SK-N-SH (cell line): ENCODE results near the gene ZDHHC18. TPM values are rescaled to one million over a fixed set of nuclear protein-coding genes. Genes with fewer than 3 reads are reported as not detected.

Source experiments
- CTCF ChIA-PET: fragments of 300-600, 350-600 bp; formaldehyde crosslinking; extraction: SDS; loops from one replicate; lab custom pipeline; 2021; lab: Yijun Ruan, JAX
- POLR2A ChIA-PET: fragments of 350-600 bp; sonication (Branson Sonifier 250); formaldehyde crosslinking; extraction: SDS; loops from one replicate; lab custom pipeline; 2020; ENCODE audit warnings: antibody characterized with exemption, inconsistent platforms; lab: Yijun Ruan, JAX
- DNase-seq: peaks from one replicate; pipeline ENCODE4 v3.0.0; 2012
- H2AFZ ChIP-seq: fragments of 200-600 bp; sonication (generic); 2 replicates; pipeline ENCODE4 v1.8.1; 2016; ENCODE audit warnings: antibody characterized with exemption, mild to moderate bottlenecking, low read depth
- H3F3A ChIP-seq: fragments of 200-600 bp; sonication (generic); replicated peaks from 2 replicates; pipeline ENCODE3; 2016; ENCODE audit warnings: antibody characterized with exemption, mild to moderate bottlenecking; ENCODE audit not compliant: insufficient read depth
- H3K27ac ChIP-seq, 2 experiments: fragments of 200-500 bp in 1 of 2; fragments of 200-600 bp in 1 of 2; sonication (Bioruptor generic) in 1 of 2; sonication (generic), shearing (Covaris generic) in 1 of 2; 2 replicates each; pipeline versions ENCODE4 v1.5.1 to v1.6.1; 2014 to 2016; ENCODE audit warnings: low read depth in 2 of 2, inconsistent platforms in 1 of 2, low read length in 1 of 2, mild to moderate bottlenecking in 1 of 2, mixed read lengths in 1 of 2
- H3K27me3 ChIP-seq: fragments of 200-600 bp; sonication (generic), shearing (Covaris generic); 2 replicates; pipeline ENCODE4 v1.6.1; 2016; ENCODE audit warnings: mixed run types; ENCODE audit not compliant: insufficient read depth
- H3K36me3 ChIP-seq, 2 experiments: fragments of 200-500 bp in 1 of 2; fragments of 200-600 bp in 1 of 2; sonication (Bioruptor generic) in 1 of 2; sonication (generic) in 1 of 2; replicated peaks in 1 of 2; 2 replicates each; pipeline versions ENCODE3 to v1.5.1; 2014 to 2016; ENCODE audit warnings: low read length in 1 of 2, mild to moderate bottlenecking in 1 of 2; ENCODE audit not compliant: insufficient read depth in 2 of 2, control insufficient read depth in 1 of 2
- H3K4me1 ChIP-seq, 2 experiments: fragments of 200-500 bp in 1 of 2; fragments of 200-600 bp in 1 of 2; sonication (Bioruptor generic) in 1 of 2; sonication (generic), shearing (Covaris generic) in 1 of 2; 2 replicates each; pipeline versions ENCODE4 v1.5.1 to v1.6.1; 2014 to 2016; ENCODE audit warnings: low read depth in 1 of 2, low read length in 1 of 2, mixed run types in 1 of 2; ENCODE audit not compliant: insufficient read depth in 2 of 2, control insufficient read depth in 1 of 2
- H3K4me2 ChIP-seq: fragments of 200-600 bp; sonication (generic), shearing (Covaris generic); 2 replicates; pipeline ENCODE4 v1.6.1; 2017; ENCODE audit warnings: mixed run types
- H3K4me3 ChIP-seq, 2 experiments: fragments of 200-500 bp in 1 of 2; fragments of 200-600 bp in 1 of 2; sonication (Bioruptor generic) in 1 of 2; sonication (generic), shearing (Covaris generic) in 1 of 2; 2 replicates each; pipeline versions ENCODE4 v1.5.1 to v1.8.1; 2014 to 2016; ENCODE audit warnings: low read depth in 2 of 2, inconsistent platforms in 1 of 2, low read length in 1 of 2, mild to moderate bottlenecking in 1 of 2, mixed read lengths in 1 of 2, moderate library complexity in 1 of 2
- H3K79me2 ChIP-seq: fragments of 200-600 bp; sonication (generic); 2 replicates; pipeline ENCODE4 v1.8.1; 2017; ENCODE audit warnings: mild to moderate bottlenecking; ENCODE audit not compliant: insufficient read depth
- H3K9ac ChIP-seq: fragments of 200-600 bp; sonication (generic); 2 replicates; pipeline ENCODE4 v1.6.1; 2017; ENCODE audit warnings: mixed run types
- H3K9me2 ChIP-seq: fragments of 200-600 bp; sonication (generic); 2 replicates; pipeline ENCODE4 v1.6.1; 2017; ENCODE audit warnings: mixed run types
- H3K9me3 ChIP-seq: fragments of 200-600 bp; sonication (generic); 2 replicates; pipeline ENCODE4 v1.6.1; 2017; ENCODE audit warnings: mixed run types, mild to moderate bottlenecking, moderate library complexity
- H4K20me1 ChIP-seq: fragments of 200-600 bp; sonication (generic); 2 replicates; pipeline ENCODE4 v1.6.1; 2017; ENCODE audit warnings: mild to moderate bottlenecking, mixed run types; ENCODE audit not compliant: insufficient read depth
- CTCF ChIP-seq: fragments of 200-600 bp; sonication (generic); IDR thresholded peaks from 2 replicates; pipeline ENCODE4 v1.6.1; 2017; ENCODE audit warnings: antibody characterized with exemption, mild to moderate bottlenecking, moderate library complexity
- EP300 ChIP-seq, 2 experiments: IDR thresholded peaks; 2 replicates each; pipeline versions ENCODE4 v1.4.0 to v1.6.1; 2012; ENCODE audit warnings: borderline replicate concordance in 1 of 2, low read depth in 1 of 2, low read length in 1 of 2
- EZH2phosphoT487 ChIP-seq: fragments of 200-600 bp; sonication (generic); IDR thresholded peaks from 2 replicates; pipeline ENCODE4 v1.6.1; 2017; ENCODE audit warnings: low read depth, mixed run types, mild to moderate bottlenecking, antibody characterized with exemption, moderate library complexity, borderline replicate concordance
- FOXM1 ChIP-seq: IDR thresholded peaks from 2 replicates; pipeline ENCODE4 v1.4.0; 2012; ENCODE audit warnings: low read depth, mild to moderate bottlenecking
- MAX ChIP-seq: IDR thresholded peaks from 2 replicates; pipeline ENCODE4 v1.4.0; 2012; ENCODE audit warnings: low read depth
- MEF2A ChIP-seq: IDR thresholded peaks from 2 replicates; pipeline ENCODE4 v1.4.0; 2012; ENCODE audit warnings: low read depth, borderline replicate concordance
- MXI1 ChIP-seq: IDR thresholded peaks from 2 replicates; pipeline ENCODE4 v1.6.1; 2012; ENCODE audit warnings: mild to moderate bottlenecking, low read depth, low read length, improper control_type of control experiment
- NRF1 ChIP-seq: IDR thresholded peaks from 2 replicates; pipeline ENCODE4 v1.6.1; 2012; ENCODE audit warnings: low read depth, mild to moderate bottlenecking, low read length
- PBX3 ChIP-seq: IDR thresholded peaks from 2 replicates; pipeline ENCODE4; 2012
- POLR2AphosphoS5 ChIP-seq: IDR thresholded peaks from 2 replicates; pipeline ENCODE4 v1.6.1; 2012; ENCODE audit warnings: low read depth, low read length
- RCOR1 ChIP-seq: fragments of 150-350 bp; IDR thresholded peaks from 2 replicates; pipeline ENCODE4 v1.6.1; 2017; ENCODE audit warnings: antibody characterized with exemption, low read length
- REST ChIP-seq: IDR thresholded peaks from 2 replicates; pipeline ENCODE4 v1.6.1; 2012; ENCODE audit warnings: mild to moderate bottlenecking, low read depth, low read length, moderate library complexity
- RFX5 ChIP-seq: IDR thresholded peaks from 2 replicates; pipeline ENCODE4 v1.6.1; 2012; ENCODE audit warnings: mild to moderate bottlenecking, improper control_type of control experiment, low read length
- RXRA ChIP-seq: IDR thresholded peaks from 2 replicates; pipeline ENCODE4 v1.4.0; 2012; ENCODE audit warnings: low read depth, mild to moderate bottlenecking, borderline replicate concordance
- SIN3A ChIP-seq: IDR thresholded peaks from 2 replicates; pipeline ENCODE4 v1.6.1; 2012; ENCODE audit warnings: low read depth, mild to moderate bottlenecking, low read length, moderate library complexity, borderline replicate concordance
- SMC3 ChIP-seq: IDR thresholded peaks from 2 replicates; pipeline ENCODE4 v1.6.1; 2012; ENCODE audit warnings: low read depth, low read length, improper control_type of control experiment
- USF1 ChIP-seq: IDR thresholded peaks from 2 replicates; pipeline ENCODE4 v1.4.0; 2012; ENCODE audit warnings: low read depth, borderline replicate concordance
- YY1 ChIP-seq: IDR thresholded peaks from 2 replicates; pipeline ENCODE4 v1.4.0; 2012; ENCODE audit warnings: low read depth, mild to moderate bottlenecking
- WGBS: methylation state at CpG from one replicate; pipeline ENCODE4 v1.1.6; 2017; ENCODE audit warnings: low lambda C conversion rate; 5-methylcytosine and 5-hydroxymethylcytosine counted together
- polyA plus RNA-seq, 3 experiments: library from polyadenylated mRNA; depleted of rRNA; stranded (reverse); fragments of >200 nt; gene quantifications; 2 replicates each; pipeline ENCODE4 v1.2.3, GENCODE V29; 2012

ZDHHC18 gene
- polyA plus RNA-seq, 1 of the 3 experiments (the other 2 are of a cell fraction): 33.0 TPM

GRCh38 chr1:26829184-26829911 lies 2.9 kb downstream of the ZDHHC18 start:
- CTCF ChIA-PET: interaction anchor here (2.0 to 3.5 kb wide), 3 partner anchors 19 to 226 kb away, joined by 5 to 15 read pairs (median 7); no protein-coding TSS in a partner anchor

GRCh38 chr1:26831059-26831458 lies 4.6 kb downstream of the ZDHHC18 start:
- Histone ChIP-seq H4K20me1 (no peaks in the 10 kb centered on the region), H3F3A (peaks cover 3% of the 10 kb centered on the region), H3K9me2 (no peaks in the 10 kb centered on the region), H3K27me3 (no peaks in the 10 kb centered on the region), H3K27ac (no peak overlapping the region), H3K36me3 (peaks cover 12 to 30% of the 10 kb centered on the region in 2 experiments), H3K9me3 (no peaks in the 10 kb centered on the region), H2AFZ (no peak overlapping the region), H3K79me2 (peaks cover 42% of the 10 kb centered on the region), H3K4me1 (peaks cover 2 to 19% of the 10 kb centered on the region in 2 experiments; a peak in 2 of 4 replicates), H3K9ac (no peak overlapping the region), H3K4me3 (no peak overlapping the region), H3K4me2 (no peak overlapping the region)
- ChIA-PET POLR2A (no interaction called here), CTCF (interaction anchor here (1.0 to 3.5 kb wide), 5 partner anchors 21 to 228 kb away, joined by 3 to 15 read pairs (median 5); no protein-coding TSS in a partner anchor)
- DNase-seq: no peak
- 97% methylated on average over 3 of the region's 3 CpGs for WGBS
- TF ChIP-seq SMC3: no peak
- no peak for TF ChIP-seq SIN3A
- no peak for TF ChIP-seq MAX
- no peak for TF ChIP-seq CTCF
- TF ChIP-seq REST: no peak
- no peak for TF ChIP-seq RCOR1
- no peak for TF ChIP-seq FOXM1

More at GRCh38 chr1:26829184-26829911, 2.9 kb downstream of the ZDHHC18 start:
- Histone ChIP-seq H3F3A (peaks cover 3% of the 10 kb centered on the region), H3K79me2 (peaks cover 42% of the 10 kb centered on the region), H3K4me1 (peaks cover 6 to 21% of the 10 kb centered on the region in 2 experiments; a peak in 2 of 4 replicates), H3K27me3 (no peaks in the 10 kb centered on the region), H3K27ac (no peak overlapping the region), H3K9me3 (no peaks in the 10 kb centered on the region), H3K9ac (no peak overlapping the region), H3K36me3 (peaks cover 9 to 20% of the 10 kb centered on the region in 2 experiments), H2AFZ (no peak overlapping the region), H3K9me2 (no peaks in the 10 kb centered on the region)
- POLR2A ChIA-PET: no interaction called here
- no peak for DNase-seq
- 91% methylated on average over 6 of the region's 6 CpGs for WGBS
- TF ChIP-seq RXRA (no peak), USF1 (no peak), RCOR1 (no peak), MAX (no peak), YY1 (no peak), NRF1 (no peak), MEF2A (no peak), FOXM1 (no peak), POLR2AphosphoS5 (no peak), MXI1 (no peak), RFX5 (no peak), PBX3 (no peak), EP300 (IDR thresholded peaks at IDR 0.05; ENCODE audit: borderline replicate concordance in 1 of 2, low read depth in 1 of 2, low read length in 1 of 2) (no peak), EZH2phosphoT487 (no peak)
- TF ChIP-seq, all 33 proteins: peak for 0
- no peak overlapping the region for H3K4me3 ChIP-seq
- H3K4me2 ChIP-seq: no peak overlapping the region
- no peaks in the 10 kb centered on the region for H4K20me1 ChIP-seq
